ENCODE measurements around the gene LIG3. TPM values are rescaled to one million over a fixed set of nuclear protein-coding genes. Genes with fewer than 3 reads are reported as not detected.

The LIG3 gene
- total and polyA plus RNA-seq, 2 of the 4 experiments (the other 2 are of a cell fraction): 36.4 to 41.9 TPM

GRCh38 chr17:34979153-34979552 is 1.2 kb upstream of the LIG3 start:
- POLR2A ChIA-PET (ENCODE audit: unreplicated experiment): no interaction called here

More at GRCh38 chr17:34979153-34979552, 1.2 kb upstream of the LIG3 start:
- Histone ChIP-seq H2BK120ac (ENCODE audit: low read depth, low read length) (no peak overlapping the region), H4K20me1 (ENCODE audit: insufficient read depth, low read length) (no peaks in the 10 kb centered on the region), H3K27me3 (ENCODE audit: control insufficient read depth, insufficient read depth, low read length) (no peaks in the 10 kb centered on the region), H3K9ac (ENCODE audit: low read depth, low read length) (no peak overlapping the region), H3K4me3 (ENCODE audit: insufficient read depth, low read depth, low read length) (no peak overlapping the region), H3K27ac (ENCODE audit: insufficient read depth, low read length) (no peak overlapping the region), H4K91ac (ENCODE audit: insufficient read depth, low read depth, low read length) (no peak overlapping the region), H3K9me3 (ENCODE audit: control insufficient read depth, insufficient read depth, low read length) (no peaks in the 10 kb centered on the region), H3K56ac (ENCODE audit: extremely low read depth, insufficient read depth, low read length) (no peak overlapping the region), H2BK5ac (ENCODE audit: low read depth, low read length, poor library complexity, severe bottlenecking) (no peak overlapping the region), H3K14ac (replicated peaks; ENCODE audit: low read depth, low read length) (no peak overlapping the region), H2BK20ac (ENCODE audit: low read depth, low read length) (no peak overlapping the region), H3K9me1 (ENCODE audit: insufficient read depth, low read length) (0 out of 2 replicates have a peak, but pooled peaks cover 3% of the 10 kb centered on the region), H2AFZ (replicated peaks; ENCODE audit: low read length, poor library complexity) (no peak overlapping the region), H4K5ac (ENCODE audit: low read depth, low read length) (peak overlapping the region; percentile 46), H3K4me1 (ENCODE audit: control insufficient read depth, insufficient read depth, low read length) (peaks cover 7% of the 10 kb centered on the region), H3K4me2 (ENCODE audit: low read depth, low read length) (0 out of 2 replicates have a peak overlapping the region, but pooled peaks have one; percentile 18), H4K8ac (ENCODE audit: low read depth in 2 of 2, low read length in 2 of 2) (peak overlapping the region; percentile 68 to 74; a peak in 2 of 4 replicates), H3K23ac (ENCODE audit: low read depth, low read length) (peak overlapping the region; percentile 14; the same call in 1 of the 2 replicates), H3K36me3 (ENCODE audit: control insufficient read depth, insufficient read depth, low read length) (peaks cover 4% of the 10 kb centered on the region; the same call in 1 of the 2 replicates), H3K18ac (ENCODE audit: low read depth, low read length) (no peak overlapping the region), H2BK15ac (ENCODE audit: low read depth, low read length) (no peak overlapping the region), H3K4ac (ENCODE audit: low read depth, low read length) (peak overlapping the region; percentile 2; the same call in 1 of the 2 replicates), H2AK5ac (ENCODE audit: low read depth, low read length) (no peak overlapping the region), H3K79me1 (ENCODE audit: low read depth in 1 of 2, low read length in 2 of 2) (peaks cover 16 to 27% of the 10 kb centered on the region in 2 experiments), H2AK9ac (replicated peaks; ENCODE audit: low read depth, low read length, poor library complexity) (peak overlapping the region; percentile 35)
- in situ Hi-C loops (cut with MboI; ENCODE audit: low sequenced_read_pairs): loop anchor here (25.0 kb wide), 1 partner anchor 608 kb away; the partner anchor contains the start of genes AP2B1 and PEX12
- CTCF ChIA-PET: interaction anchor here (0.6 kb wide), 1 partner anchor 260 kb away, joined by 6 read pairs; no protein-coding TSS in a partner anchor
- ATAC-seq (ENCODE audit: low read depth) (no peak), DNase-seq (no peak)
- intact Hi-C loops (cut with micrococcal nuclease): no loop called here
- TF ChIP-seq USF2 (IDR thresholded peaks at IDR 0.05; ENCODE audit: low read depth, low read length) (no peak), SMC3 (IDR thresholded peaks at IDR 0.05; ENCODE audit: low read depth, low read length) (no peak), MXI1 (IDR thresholded peaks at IDR 0.05; ENCODE audit: borderline replicate concordance, low read depth, low read length) (no peak), FOS (IDR thresholded peaks at IDR 0.05; ENCODE audit: low read depth, low read length) (no peak), CEBPB (IDR thresholded peaks at IDR 0.05; ENCODE audit: low read depth, low read length) (no peak)
- 92% methylated on average over 2 of the region's 7 CpGs; no CpG with 5 or more reads in 1 of the 2 experiments for WGBS, 2 experiments (ENCODE audit: extremely low coverage in 2 of 2, insufficient read length in 1 of 2)
- dilution Hi-C loops (cut with HindIII; ENCODE audit: low sequenced_read_pairs, unreplicated experiment): no loop called here
- BruUV-seq (replicated peaks): no TSS peak
